HepG2 (cell line): ENCODE data around the gene FYTTD1. TPM values are rescaled to one million over a fixed set of nuclear protein-coding genes. Genes with fewer than 3 reads are reported as not detected.
A peak's percentile ranks its signal among the peaks of the same experiment; 100 is the strongest.

Source experiments
- ARID2 ChIP-seq: sonication (generic); formaldehyde crosslinking; IDR thresholded peaks from 2 replicates; pipeline ENCODE4 v1.8.1; 2022; ENCODE audit warnings: mild to moderate bottlenecking, missing genetic modification reagents, borderline replicate concordance
- GABPB1 ChIP-seq: IDR thresholded peaks from 2 replicates; pipeline ENCODE4 v1.6.1; 2016; ENCODE audit warnings: mild to moderate bottlenecking, missing genetic modification reagents, moderate library complexity, missing compliant biosample characterization
- MEIS1 ChIP-seq: sonication (generic); formaldehyde crosslinking; IDR thresholded peaks from 2 replicates; pipeline ENCODE4 v1.9.0; 2021; ENCODE audit warnings: mild to moderate bottlenecking, missing genetic modification reagents, moderate library complexity, borderline replicate concordance
- SPEN ChIP-seq: sonication (generic); formaldehyde crosslinking; IDR thresholded peaks from 2 replicates; pipeline ENCODE4 v1.5.1; 2020; ENCODE audit warnings: low read depth, mild to moderate bottlenecking, missing genetic modification reagents
- SRSF9 ChIP-seq: fragments of 200-400 bp; formaldehyde crosslinking; IDR thresholded peaks from 2 replicates; pipeline ENCODE4 v1.6.1; 2018; ENCODE audit warnings: borderline replicate concordance, mild to moderate bottlenecking, low read depth, low read length; ENCODE audit not compliant: insufficient read depth, poor library complexity, severe bottlenecking
- TCF7 ChIP-seq: sonication (generic); IDR thresholded peaks from 2 replicates; pipeline ENCODE4 v1.6.1; 2016; ENCODE audit warnings: antibody characterized with exemption, low read depth
- TCF7L2 ChIP-seq: IDR thresholded peaks from 2 replicates; pipeline ENCODE4 v1.6.1; 2011; ENCODE audit warnings: mild to moderate bottlenecking, low read depth, low read length, moderate library complexity
- TOE1 ChIP-seq: sonication (generic); formaldehyde crosslinking; IDR thresholded peaks from 2 replicates; pipeline ENCODE4 v1.4.0; 2020; ENCODE audit warnings: mild to moderate bottlenecking, missing genetic modification reagents
- ZBTB21 ChIP-seq: sonication (generic); formaldehyde crosslinking; IDR thresholded peaks from 2 replicates; pipeline ENCODE4 v1.4.0; 2020; ENCODE audit warnings: missing genetic modification reagents
- ZBTB44 ChIP-seq: sonication (generic); formaldehyde crosslinking; IDR thresholded peaks from 2 replicates; pipeline ENCODE4 v1.4.0; 2020; ENCODE audit warnings: missing genetic modification reagents
- ZFP62 ChIP-seq: sonication (generic); formaldehyde crosslinking; IDR thresholded peaks from 2 replicates; pipeline ENCODE4 v1.4.0; 2020; ENCODE audit warnings: missing genetic modification reagents
- ZNF124 ChIP-seq: sonication (generic); formaldehyde crosslinking; IDR thresholded peaks from 2 replicates; pipeline ENCODE4 v1.4.0; 2020; ENCODE audit warnings: missing genetic modification reagents
- ZNF256 ChIP-seq: sonication (generic); formaldehyde crosslinking; conservative IDR thresholded peaks from 2 replicates; pipeline ENCODE4 v1.4.0; 2020; ENCODE audit warnings: missing genetic modification reagents
- ZNF407 ChIP-seq: sonication (generic); formaldehyde crosslinking; IDR thresholded peaks from one replicate; pipeline ENCODE4 v1.5.1; 2020; ENCODE audit warnings: mild to moderate bottlenecking, missing genetic modification reagents; ENCODE audit errors: not compliant biosample characterization
- ZNF678 ChIP-seq: sonication (generic); formaldehyde crosslinking; IDR thresholded peaks from 2 replicates; pipeline ENCODE4 v1.4.0; 2020; ENCODE audit warnings: mild to moderate bottlenecking, missing genetic modification reagents
- ZNF703 ChIP-seq: sonication (generic); formaldehyde crosslinking; IDR thresholded peaks from 2 replicates; pipeline ENCODE4 v1.5.1; 2020; ENCODE audit warnings: missing genetic modification reagents, mild to moderate bottlenecking, moderate library complexity, borderline replicate concordance
- polyA plus RNA-seq, 8 experiments: library from polyadenylated mRNA; depleted of rRNA in 3 of 8; stranded (reverse) in 7 of 8; unstranded in 1 of 8; fragments of >200 nt; fragmentation: Illumina TruSeq in 4 of 8; extraction: Trizol in 4 of 8; gene quantifications; 2 replicates each; pipeline versions ENCODE4 v1.2.1 to v1.2.3, GENCODE V29; 2011 to 2016; ENCODE audit warnings: low read depth in 4 of 8, missing spikeins in 1 of 8, mixed read lengths in 1 of 8; ENCODE audit not compliant: insufficient read depth in 1 of 8
- total RNA-seq, 5 experiments: library from RNA; depleted of rRNA; stranded (reverse); fragments of >200 nt; fragmentation: Illumina TruSeq; extraction: Trizol; gene quantifications; 2 replicates each; pipeline ENCODE4 v1.2.3, GENCODE V29; 2016; ENCODE audit warnings: low read depth in 1 of 5

The FYTTD1 gene
- total and polyA plus RNA-seq, 2 of the 13 experiments (the other 11 are each of a cell fraction or from before 2014, with no cell fraction given): 6.5 to 28.8 TPM

GRCh38 chr3:197750858-197751737 lies 1.4 kb downstream of the FYTTD1 start (continued):
- no peak for TF ChIP-seq ZNF703 (CRISPR knock-in tag)
- TF ChIP-seq ZFP62 (CRISPR knock-in tag): no peak
- TF ChIP-seq ZNF678 (CRISPR knock-in tag): no peak
- no peak for TF ChIP-seq ZBTB21 (CRISPR knock-in tag)
- no peak for TF ChIP-seq TCF7
- no peak for TF ChIP-seq SPEN (CRISPR knock-in tag)
- no peak for TF ChIP-seq TOE1 (CRISPR knock-in tag)
- TF ChIP-seq ZNF124 (CRISPR knock-in tag): 0 out of 2 replicates have a peak, but pooled peaks have one; percentile 40
- no peak for TF ChIP-seq SRSF9
- TF ChIP-seq ZNF407 (CRISPR knock-in tag): no peak
- TF ChIP-seq ZBTB44 (CRISPR knock-in tag): no peak
- TF ChIP-seq GABPB1 (CRISPR knock-in tag): peak; percentile 65; the same call in 1 of the 2 replicates
- no peak for TF ChIP-seq TCF7L2
- TF ChIP-seq ARID2: 0 out of 2 replicates have a peak, but pooled peaks have one; percentile 48
- no peak for TF ChIP-seq ZNF256 (CRISPR knock-in tag)
- TF ChIP-seq MEIS1 (CRISPR knock-in tag): no peak
